GM23338 (cell line): ENCODE measurements around the gene SLC25A15.

Experiments
- CREB1 ChIP-seq: fragments of 250-450 bp; sonication (Bioruptor Pico); IDR thresholded peaks from 2 replicates; pipeline ENCODE4 v1.5.0; 2020; ENCODE audit warnings: low read depth, mild to moderate bottlenecking, moderate library complexity
- EZH2 ChIP-seq: fragments of 200-600 bp; sonication (generic); IDR thresholded peaks from one replicate; pipeline ENCODE4 v1.8.0; 2017; ENCODE audit warnings: antibody characterized with exemption, mild to moderate bottlenecking, low read depth; ENCODE audit not compliant: unreplicated experiment
- EZH2phosphoT487 ChIP-seq: fragments of 200-600 bp; sonication (generic); IDR thresholded peaks from one replicate; pipeline ENCODE4 v1.8.1; 2018; ENCODE audit warnings: antibody characterized with exemption; ENCODE audit not compliant: unreplicated experiment
- JUNB ChIP-seq: IDR thresholded peaks from one replicate; pipeline ENCODE4 v1.6.1; 2016; ENCODE audit warnings: antibody characterized with exemption; ENCODE audit not compliant: unreplicated experiment
- NANOG ChIP-seq: IDR thresholded peaks from 2 replicates; pipeline ENCODE4 v1.6.1; 2016; ENCODE audit warnings: antibody characterized with exemption, borderline replicate concordance
- POLR2AphosphoS5 ChIP-seq: IDR thresholded peaks from 2 replicates; pipeline ENCODE4 v1.6.1; 2016; ENCODE audit warnings: antibody characterized with exemption, low read depth
- REST ChIP-seq: IDR thresholded peaks from one replicate; pipeline ENCODE4 v1.6.1; 2018; ENCODE audit warnings: antibody characterized with exemption; ENCODE audit not compliant: unreplicated experiment
- STAT1 ChIP-seq: IDR thresholded peaks from one replicate; pipeline ENCODE4 v1.6.1; 2016; ENCODE audit warnings: antibody characterized with exemption; ENCODE audit not compliant: unreplicated experiment
- ZNF114 ChIP-seq: fragments of 250-450 bp; sonication (Bioruptor Pico); IDR thresholded peaks from 2 replicates; pipeline ENCODE4 v1.5.0; 2020; ENCODE audit warnings: mild to moderate bottlenecking, moderate library complexity
- ZNF331 ChIP-seq: fragments of 250-450 bp; sonication (Bioruptor Pico); IDR thresholded peaks from 2 replicates; pipeline ENCODE4 v1.5.0; 2020; ENCODE audit warnings: low read depth, mild to moderate bottlenecking, moderate library complexity
- TF ChIP-seq, protein P1 (sequence below), 2 experiments: fragments of 200-600 bp in 1 of 2; sonication (generic) in 1 of 2; conservative IDR thresholded peaks; 2 replicates each; pipeline versions ENCODE4 v1.5.1 to v1.6.1; 2016 to 2017; ENCODE audit warnings: antibody characterized with exemption in 2 of 2, low read depth in 2 of 2, mild to moderate bottlenecking in 2 of 2, moderate library complexity in 1 of 2
- TF ChIP-seq, protein P2 (sequence below): IDR thresholded peaks from 2 replicates; pipeline ENCODE4 v1.6.1; 2016; ENCODE audit warnings: antibody characterized with exemption

GRCh38 chr13:40803316-40803715 lies 13.9 kb downstream of the SLC25A15 start:
- TF ChIP-seq, protein P1, sequence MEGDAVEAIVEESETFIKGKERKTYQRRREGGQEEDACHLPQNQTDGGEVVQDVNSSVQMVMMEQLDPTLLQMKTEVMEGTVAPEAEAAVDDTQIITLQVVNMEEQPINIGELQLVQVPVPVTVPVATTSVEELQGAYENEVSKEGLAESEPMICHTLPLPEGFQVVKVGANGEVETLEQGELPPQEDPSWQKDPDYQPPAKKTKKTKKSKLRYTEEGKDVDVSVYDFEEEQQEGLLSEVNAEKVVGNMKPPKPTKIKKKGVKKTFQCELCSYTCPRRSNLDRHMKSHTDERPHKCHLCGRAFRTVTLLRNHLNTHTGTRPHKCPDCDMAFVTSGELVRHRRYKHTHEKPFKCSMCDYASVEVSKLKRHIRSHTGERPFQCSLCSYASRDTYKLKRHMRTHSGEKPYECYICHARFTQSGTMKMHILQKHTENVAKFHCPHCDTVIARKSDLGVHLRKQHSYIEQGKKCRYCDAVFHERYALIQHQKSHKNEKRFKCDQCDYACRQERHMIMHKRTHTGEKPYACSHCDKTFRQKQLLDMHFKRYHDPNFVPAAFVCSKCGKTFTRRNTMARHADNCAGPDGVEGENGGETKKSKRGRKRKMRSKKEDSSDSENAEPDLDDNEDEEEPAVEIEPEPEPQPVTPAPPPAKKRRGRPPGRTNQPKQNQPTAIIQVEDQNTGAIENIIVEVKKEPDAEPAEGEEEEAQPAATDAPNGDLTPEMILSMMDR (conservative IDR thresholded peaks at IDR 0.05; ENCODE audit: low read depth in 2 of 2): no peak
- TF ChIP-seq POLR2AphosphoS5: no peak
- TF ChIP-seq NANOG: no peak
- TF ChIP-seq CREB1: no peak
- TF ChIP-seq, protein P2, sequence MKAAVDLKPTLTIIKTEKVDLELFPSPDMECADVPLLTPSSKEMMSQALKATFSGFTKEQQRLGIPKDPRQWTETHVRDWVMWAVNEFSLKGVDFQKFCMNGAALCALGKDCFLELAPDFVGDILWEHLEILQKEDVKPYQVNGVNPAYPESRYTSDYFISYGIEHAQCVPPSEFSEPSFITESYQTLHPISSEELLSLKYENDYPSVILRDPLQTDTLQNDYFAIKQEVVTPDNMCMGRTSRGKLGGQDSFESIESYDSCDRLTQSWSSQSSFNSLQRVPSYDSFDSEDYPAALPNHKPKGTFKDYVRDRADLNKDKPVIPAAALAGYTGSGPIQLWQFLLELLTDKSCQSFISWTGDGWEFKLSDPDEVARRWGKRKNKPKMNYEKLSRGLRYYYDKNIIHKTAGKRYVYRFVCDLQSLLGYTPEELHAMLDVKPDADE: no peak
- TF ChIP-seq EZH2: no peak
- no peak for TF ChIP-seq ZNF331 (CRISPR knock-in tag)
- no peak for TF ChIP-seq JUNB
- TF ChIP-seq ZNF114: no peak
- TF ChIP-seq EZH2phosphoT487: no peak
- TF ChIP-seq REST: no peak
- TF ChIP-seq STAT1: no peak
